ENCODE data around the gene SYNRG. TPM values are rescaled to one million over a fixed set of nuclear protein-coding genes. Genes with fewer than 3 reads are reported as not detected.

Gene SYNRG
- polyA plus RNA-seq, 1 of the 3 experiments (the other 2 are of a cell fraction), result 8.9 TPM

DNA sequence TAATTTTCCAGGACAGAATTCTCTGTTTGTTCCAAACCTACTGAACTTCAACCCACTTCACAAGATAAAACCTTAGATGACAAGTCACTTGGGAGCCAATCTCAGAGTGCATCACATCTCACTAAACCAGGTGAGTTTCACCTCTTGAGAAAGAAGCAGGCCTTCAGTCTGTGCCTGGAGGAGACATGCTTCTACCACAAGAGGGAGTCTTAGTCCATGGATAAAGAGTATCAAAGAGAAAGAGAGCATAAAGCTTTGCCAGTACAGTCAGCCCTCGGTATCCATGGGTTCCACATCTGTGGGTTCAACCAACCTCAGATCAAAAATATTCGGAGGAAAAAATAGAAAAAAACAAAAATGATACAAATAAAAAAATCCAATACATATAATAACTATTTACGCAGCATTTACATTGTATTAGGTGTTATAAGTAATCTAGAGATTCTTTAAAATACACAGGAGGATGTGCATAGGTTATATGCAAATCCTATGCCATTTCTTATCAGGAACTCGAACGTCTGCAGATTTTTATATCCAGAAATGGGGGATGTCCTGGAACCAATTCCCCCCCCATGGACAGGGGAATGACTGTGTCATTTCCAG is 81.9 kb downstream of the SYNRG start:
- no peak overlapping the region for H2AFZ ChIP-seq (ENCODE audit: low read depth)
- no peaks in the 10 kb centered on the region for H3K79me2 ChIP-seq (ENCODE audit: insufficient read depth)
- peak overlapping the region in 1 of 2 experiments; percentile 28; a peak in 1 of 4 replicates for H3K4me3 ChIP-seq (ENCODE audit: low read depth in 2 of 2, low read length in 1 of 2)
- WGBS (ENCODE audit: low lambda C conversion rate), result 70% methylated on average over 5 of the region's 5 CpGs
- peaks cover 63 to 64% of the 10 kb centered on the region in 2 experiments for H3K36me3 ChIP-seq (replicated peaks in 1 of 2; ENCODE audit: control insufficient read depth in 1 of 2, insufficient read depth in 2 of 2, low read length in 1 of 2)
- peak; percentile 53 for DNase-seq
- H4K20me1 ChIP-seq (ENCODE audit: insufficient read depth), result no peaks in the 10 kb centered on the region
- CTCF ChIA-PET, result interaction anchor here (0.6 to 3.2 kb wide), 38 partner anchors 8 to 301 kb away, joined by 3 to 44 read pairs (median 5); partner anchors contain the start of genes DDX52 and SYNRG
- H3K9ac ChIP-seq, result no peak overlapping the region
- H3K9me2 ChIP-seq, result no peaks in the 10 kb centered on the region
- no peak overlapping the region for H3K4me2 ChIP-seq
- no peaks in the 10 kb centered on the region for H3K27me3 ChIP-seq (ENCODE audit: insufficient read depth)
- H3F3A ChIP-seq (replicated peaks; ENCODE audit: insufficient read depth), result no peaks in the 10 kb centered on the region
- H3K27ac ChIP-seq (ENCODE audit: low read depth in 2 of 2, low read length in 1 of 2), result no peak overlapping the region
- no peaks in the 10 kb centered on the region for H3K9me3 ChIP-seq
- POLR2A ChIA-PET, result no interaction called here
- TF ChIP-seq NFIC (IDR thresholded peaks at IDR 0.05; ENCODE audit: borderline replicate concordance) (no peak), YY1 (IDR thresholded peaks at IDR 0.05; ENCODE audit: low read depth) (no peak), EP300 (IDR thresholded peaks at IDR 0.05; ENCODE audit: borderline replicate concordance in 1 of 2, low read depth in 1 of 2, low read length in 1 of 2) (no peak), GABPA (IDR thresholded peaks at IDR 0.05; ENCODE audit: low read depth) (no peak), SMC3 (IDR thresholded peaks at IDR 0.05; ENCODE audit: low read depth, low read length) (peak; percentile 74), FOXM1 (IDR thresholded peaks at IDR 0.05; ENCODE audit: low read depth) (no peak), CHD2 (IDR thresholded peaks at IDR 0.05; ENCODE audit: low read length, partially characterized antibody) (no peak), JUND (IDR thresholded peaks at IDR 0.05) (no peak), RAD21 (IDR thresholded peaks at IDR 0.05; ENCODE audit: low read length) (peak; percentile 79), ELF1 (IDR thresholded peaks at IDR 0.05) (no peak), FOXJ3 (CRISPR knock-in tag; IDR thresholded peaks at IDR 0.05) (no peak), SIN3A (IDR thresholded peaks at IDR 0.05; ENCODE audit: borderline replicate concordance, low read depth, low read length) (no peak), EZH2phosphoT487 (IDR thresholded peaks at IDR 0.05; ENCODE audit: borderline replicate concordance, low read depth) (no peak)
- TF ChIP-seq, protein P1, sequence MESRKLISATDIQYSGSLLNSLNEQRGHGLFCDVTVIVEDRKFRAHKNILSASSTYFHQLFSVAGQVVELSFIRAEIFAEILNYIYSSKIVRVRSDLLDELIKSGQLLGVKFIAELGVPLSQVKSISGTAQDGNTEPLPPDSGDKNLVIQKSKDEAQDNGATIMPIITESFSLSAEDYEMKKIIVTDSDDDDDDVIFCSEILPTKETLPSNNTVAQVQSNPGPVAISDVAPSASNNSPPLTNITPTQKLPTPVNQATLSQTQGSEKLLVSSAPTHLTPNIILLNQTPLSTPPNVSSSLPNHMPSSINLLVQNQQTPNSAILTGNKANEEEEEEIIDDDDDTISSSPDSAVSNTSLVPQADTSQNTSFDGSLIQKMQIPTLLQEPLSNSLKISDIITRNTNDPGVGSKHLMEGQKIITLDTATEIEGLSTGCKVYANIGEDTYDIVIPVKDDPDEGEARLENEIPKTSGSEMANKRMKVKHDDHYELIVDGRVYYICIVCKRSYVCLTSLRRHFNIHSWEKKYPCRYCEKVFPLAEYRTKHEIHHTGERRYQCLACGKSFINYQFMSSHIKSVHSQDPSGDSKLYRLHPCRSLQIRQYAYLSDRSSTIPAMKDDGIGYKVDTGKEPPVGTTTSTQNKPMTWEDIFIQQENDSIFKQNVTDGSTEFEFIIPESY (IDR thresholded peaks at IDR 0.05; ENCODE audit: borderline replicate concordance, low read depth), result no peak
- TF ChIP-seq, protein P2, sequence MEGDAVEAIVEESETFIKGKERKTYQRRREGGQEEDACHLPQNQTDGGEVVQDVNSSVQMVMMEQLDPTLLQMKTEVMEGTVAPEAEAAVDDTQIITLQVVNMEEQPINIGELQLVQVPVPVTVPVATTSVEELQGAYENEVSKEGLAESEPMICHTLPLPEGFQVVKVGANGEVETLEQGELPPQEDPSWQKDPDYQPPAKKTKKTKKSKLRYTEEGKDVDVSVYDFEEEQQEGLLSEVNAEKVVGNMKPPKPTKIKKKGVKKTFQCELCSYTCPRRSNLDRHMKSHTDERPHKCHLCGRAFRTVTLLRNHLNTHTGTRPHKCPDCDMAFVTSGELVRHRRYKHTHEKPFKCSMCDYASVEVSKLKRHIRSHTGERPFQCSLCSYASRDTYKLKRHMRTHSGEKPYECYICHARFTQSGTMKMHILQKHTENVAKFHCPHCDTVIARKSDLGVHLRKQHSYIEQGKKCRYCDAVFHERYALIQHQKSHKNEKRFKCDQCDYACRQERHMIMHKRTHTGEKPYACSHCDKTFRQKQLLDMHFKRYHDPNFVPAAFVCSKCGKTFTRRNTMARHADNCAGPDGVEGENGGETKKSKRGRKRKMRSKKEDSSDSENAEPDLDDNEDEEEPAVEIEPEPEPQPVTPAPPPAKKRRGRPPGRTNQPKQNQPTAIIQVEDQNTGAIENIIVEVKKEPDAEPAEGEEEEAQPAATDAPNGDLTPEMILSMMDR (IDR thresholded peaks at IDR 0.05), result peak; percentile 78
- TF ChIP-seq, protein P3, sequence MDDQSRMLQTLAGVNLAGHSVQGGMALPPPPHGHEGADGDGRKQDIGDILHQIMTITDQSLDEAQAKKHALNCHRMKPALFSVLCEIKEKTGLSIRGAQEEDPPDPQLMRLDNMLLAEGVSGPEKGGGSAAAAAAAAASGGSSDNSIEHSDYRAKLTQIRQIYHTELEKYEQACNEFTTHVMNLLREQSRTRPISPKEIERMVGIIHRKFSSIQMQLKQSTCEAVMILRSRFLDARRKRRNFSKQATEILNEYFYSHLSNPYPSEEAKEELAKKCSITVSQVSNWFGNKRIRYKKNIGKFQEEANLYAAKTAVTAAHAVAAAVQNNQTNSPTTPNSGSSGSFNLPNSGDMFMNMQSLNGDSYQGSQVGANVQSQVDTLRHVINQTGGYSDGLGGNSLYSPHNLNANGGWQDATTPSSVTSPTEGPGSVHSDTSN (IDR thresholded peaks at IDR 0.05), result no peak
- TF ChIP-seq, protein P4, sequence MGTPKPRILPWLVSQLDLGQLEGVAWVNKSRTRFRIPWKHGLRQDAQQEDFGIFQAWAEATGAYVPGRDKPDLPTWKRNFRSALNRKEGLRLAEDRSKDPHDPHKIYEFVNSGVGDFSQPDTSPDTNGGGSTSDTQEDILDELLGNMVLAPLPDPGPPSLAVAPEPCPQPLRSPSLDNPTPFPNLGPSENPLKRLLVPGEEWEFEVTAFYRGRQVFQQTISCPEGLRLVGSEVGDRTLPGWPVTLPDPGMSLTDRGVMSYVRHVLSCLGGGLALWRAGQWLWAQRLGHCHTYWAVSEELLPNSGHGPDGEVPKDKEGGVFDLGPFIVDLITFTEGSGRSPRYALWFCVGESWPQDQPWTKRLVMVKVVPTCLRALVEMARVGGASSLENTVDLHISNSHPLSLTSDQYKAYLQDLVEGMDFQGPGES (IDR thresholded peaks at IDR 0.05; ENCODE audit: low read depth, low read length), result no peak
- TF ChIP-seq, protein P5, sequence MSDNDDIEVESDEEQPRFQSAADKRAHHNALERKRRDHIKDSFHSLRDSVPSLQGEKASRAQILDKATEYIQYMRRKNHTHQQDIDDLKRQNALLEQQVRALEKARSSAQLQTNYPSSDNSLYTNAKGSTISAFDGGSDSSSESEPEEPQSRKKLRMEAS (IDR thresholded peaks at IDR 0.05; ENCODE audit: low read depth), result no peak
- no peaks in the 10 kb centered on the region for H3K4me1 ChIP-seq (ENCODE audit: control insufficient read depth in 1 of 2, insufficient read depth in 2 of 2, low read depth in 1 of 2, low read length in 1 of 2)

Data from SK-N-SH (cell line).